ENCODE results near the gene AGXT. TPM values are rescaled to one million over a fixed set of nuclear protein-coding genes. Genes with fewer than 3 reads are reported as not detected.

The AGXT gene
- total and polyA plus RNA-seq, 8 donors: not detected

GRCh38 chr2:240904216-240905175, 35.9 kb downstream of the AGXT start:
- intact Hi-C loops (cut with DNase I; ENCODE audit: low total_unique reads): no loop called here
- H3K36me3 ChIP-seq: no peaks in the 10 kb centered on the region
- H3K4me1 ChIP-seq: peaks cover 0 to 9% (median 2%) of the 10 kb centered on the region in 4 donors
- no peak for DNase-seq
- no peak overlapping the region for H3K27ac ChIP-seq
- peaks cover 0 to 27% (median 0%) of the 10 kb centered on the region in 3 donors for H3K27me3 ChIP-seq
- 77 to 86% (median 83%) methylated on average over 13 to 19 of the region's 19 CpGs for WGBS, 5 donors
- no peaks in the 10 kb centered on the region for H3K9me3 ChIP-seq
- H3K4me3 ChIP-seq: no peak overlapping the region
- TF ChIP-seq POLR2A (IDR thresholded peaks at IDR 0.05) (no peak), CTCF (IDR thresholded peaks at IDR 0.05) (no peak), POLR2AphosphoS5 (IDR thresholded peaks at IDR 0.05) (no peak), EP300 (IDR thresholded peaks at IDR 0.05) (no peak)

GRCh38 chr2:240905176-240905781, 36.7 kb downstream of the AGXT start:
- intact Hi-C loops (cut with DNase I; ENCODE audit: low total_unique reads): no loop called here
- Histone ChIP-seq H3K27me3 (peaks cover 0 to 34% (median 0%) of the 10 kb centered on the region in 3 donors), H3K4me3 (no peak overlapping the region), H3K36me3 (no peaks in the 10 kb centered on the region), H3K4me1 (peaks cover 0 to 14% (median 3%) of the 10 kb centered on the region in 4 donors), H3K9me3 (no peaks in the 10 kb centered on the region), H3K27ac (no peak overlapping the region)
- no peak for TF ChIP-seq POLR2A (IDR thresholded peaks at IDR 0.05)
- no peak for TF ChIP-seq EP300 (IDR thresholded peaks at IDR 0.05)
- no peak for TF ChIP-seq CTCF (IDR thresholded peaks at IDR 0.05)
- TF ChIP-seq POLR2AphosphoS5 (IDR thresholded peaks at IDR 0.05): no peak
- 38 to 77% (median 70%) methylated on average over 4 to 13 of the region's 13 CpGs for WGBS, 5 donors
- DNase-seq: peak; percentile 46 to 58

- Histone ChIP-seq H3K4me1 (peaks cover 0 to 14% (median 3%) of the 10 kb centered on the region in 4 donors), H3K36me3 (no peaks in the 10 kb centered on the region), H3K27ac (no peak within 1 kb of the TSS), H3K9me3 (no peaks in the 10 kb centered on the region), H3K4me3 (no peak within 1 kb of the TSS), H3K27me3 (peaks cover 0 to 35% (median 0%) of the 10 kb centered on the region in 3 donors)
- intact Hi-C loops (cut with DNase I; ENCODE audit: low total_unique reads): no loop called here
- WGBS, 5 donors: 37 to 56% (median 47%) methylated on average over 16 to 23 of the region's 23 CpGs
- peak in 1 of 2 donors; percentile 80 for DNase-seq
- TF ChIP-seq POLR2AphosphoS5 (IDR thresholded peaks at IDR 0.05) (no peak), CTCF (IDR thresholded peaks at IDR 0.05) (no peak), POLR2A (IDR thresholded peaks at IDR 0.05) (no peak), EP300 (IDR thresholded peaks at IDR 0.05) (no peak)
Observed at GRCh38 chr2:240906141-240906910, 37.7 kb downstream of the AGXT start, which contains the start of gene CROCC2. TSS of gene CROCC2 (plus strand) at chr2:240906336. CDS start at chr2:240906514, 178 bp downstream.
